HCT116 (cell line): ENCODE measurements around the gene SYNE1. TPM values are rescaled to one million over a fixed set of nuclear protein-coding genes. Genes with fewer than 3 reads are reported as not detected.

Source experiments
- ATAC-seq: fragments of 200-7000 bp; cut with Tn5 transposase; 2 replicates; pipeline ENCODE4 v1.9.1; 2020; ENCODE audit warnings: mild to moderate bottlenecking, moderate library complexity
- BruUV-seq: library from RNA; stranded (reverse); fragments of 400-500 nt; replicated peaks from 2 replicates; lab custom pipeline; 2021; lab: Mats Ljungman, UMichigan
- CTCF ChIA-PET: fragments of 300-600 bp; sonication (Branson Sonifier 250); formaldehyde crosslinking; loops from one replicate; lab custom pipeline; 2021; ENCODE audit warnings: antibody characterized with exemption; lab: Charles Lee
- POLR2A ChIA-PET: fragments of 300-600, 350-600 bp; sonication (Branson Sonifier 250); formaldehyde crosslinking; loops from one replicate; lab custom pipeline; 2021; ENCODE audit warnings: antibody characterized with exemption; lab: Charles Lee
- RAD21 ChIA-PET, 2 experiments: fragments of 300-600 bp; sonication (Branson Sonifier 250); formaldehyde crosslinking; loops; one replicate each; lab custom pipeline; 2023; ENCODE audit warnings: low total read pairs in 2 of 2; ENCODE audit not compliant: uncharacterized antibody in 2 of 2, unreplicated experiment in 2 of 2, low non-redundant PET in 1 of 2; lab: Charles Lee
- DNase-seq: peaks from one replicate; pipeline ENCODE4 v3.0.0-alpha.2; 2010; ENCODE audit warnings: low read depth, low spot score
- H2AFZ ChIP-seq: fragments of 200-600 bp; shearing (Covaris generic), sonication (generic); 2 replicates; pipeline ENCODE4 v1.6.1; 2017; ENCODE audit warnings: low read depth, mixed run types, mixed read lengths, antibody characterized with exemption, low read length; ENCODE audit not compliant: poor library complexity, severe bottlenecking
- H3K27ac ChIP-seq: 2 replicates; pipeline ENCODE4 v1.5.1; 2012; ENCODE audit warnings: low read depth, low read length
- H3K27me3 ChIP-seq: fragments of 200-600 bp; sonication (generic); 2 replicates; pipeline ENCODE4 v1.6.1; 2016; ENCODE audit warnings: mixed run types, low read length, mixed read lengths; ENCODE audit not compliant: insufficient read depth
- H3K36me3 ChIP-seq, 2 experiments: fragments of 200-500 bp in 1 of 2; fragments of 200-600 bp in 1 of 2; sonication (Bioruptor generic) in 1 of 2; sonication (generic) in 1 of 2; 2 replicates each; pipeline versions ENCODE4 v1.5.1 to v1.6.1; 2014 to 2016; ENCODE audit warnings: low read length in 2 of 2, inconsistent platforms in 1 of 2, mixed read lengths in 1 of 2, mixed run types in 1 of 2; ENCODE audit not compliant: insufficient read depth in 2 of 2, control insufficient read depth in 1 of 2
- H3K4me1 ChIP-seq, 2 experiments: fragments of 200-600 bp in 1 of 2; sonication (generic) in 1 of 2; 2 replicates each; pipeline versions ENCODE4 v1.5.1 to v1.6.1; 2012 to 2017; ENCODE audit warnings: low read length in 2 of 2, inconsistent platforms in 1 of 2, mild to moderate bottlenecking in 1 of 2, mixed read lengths in 1 of 2, mixed run types in 1 of 2, moderate library complexity in 1 of 2; ENCODE audit not compliant: insufficient read depth in 2 of 2, control insufficient read depth in 1 of 2
- H3K4me2 ChIP-seq: fragments of 200-600 bp; sonication (generic); 2 replicates; pipeline ENCODE4 v1.6.1; 2017; ENCODE audit warnings: mixed run types, low read length, mixed read lengths
- H3K4me3 ChIP-seq, 2 experiments: fragments of 200-600 bp in 1 of 2; sonication (generic) in 1 of 2; replicated peaks in 1 of 2; 2 replicates each; pipeline ENCODE4 v1.5.1; 2011 to 2016; ENCODE audit warnings: low read length in 2 of 2, control low read depth in 1 of 2, low read depth in 1 of 2, mild to moderate bottlenecking in 1 of 2, mixed read lengths in 1 of 2, mixed run types in 1 of 2
- H3K79me2 ChIP-seq: fragments of 200-600 bp; sonication (generic); 2 replicates; pipeline ENCODE4 v1.6.1; 2017; ENCODE audit warnings: mild to moderate bottlenecking, mixed run types, low read length, moderate library complexity, mixed read lengths; ENCODE audit not compliant: insufficient read depth
- H3K9ac ChIP-seq: fragments of 200-600 bp; sonication (generic); 2 replicates; pipeline ENCODE4 v1.6.1; 2016; ENCODE audit warnings: low read length, mixed read lengths
- H3K9me2 ChIP-seq: fragments of 200-600 bp; sonication (generic), shearing (Covaris generic); 2 replicates; pipeline ENCODE4 v1.6.1; 2017; ENCODE audit warnings: mixed run types, mild to moderate bottlenecking, moderate library complexity; ENCODE audit not compliant: insufficient read depth
- H3K9me3 ChIP-seq, 2 experiments: fragments of 200-500 bp in 1 of 2; fragments of 200-600 bp in 1 of 2; sonication (Bioruptor generic) in 1 of 2; sonication (generic) in 1 of 2; 2 replicates each; pipeline ENCODE4 v1.6.1; 2014 to 2017; ENCODE audit warnings: low read length in 2 of 2, mixed read lengths in 2 of 2, inconsistent platforms in 1 of 2, low read depth in 1 of 2, mild to moderate bottlenecking in 1 of 2, mixed run types in 1 of 2, moderate library complexity in 1 of 2; ENCODE audit not compliant: control insufficient read depth in 1 of 2, insufficient read depth in 1 of 2
- H4K20me1 ChIP-seq: fragments of 200-600 bp; sonication (generic), shearing (Covaris generic); 2 replicates; pipeline ENCODE4 v1.6.1; 2017; ENCODE audit warnings: mixed run types, mild to moderate bottlenecking, moderate library complexity; ENCODE audit not compliant: insufficient read depth
- EGR1 ChIP-seq: IDR thresholded peaks from 2 replicates; pipeline ENCODE4 v1.6.1; 2012; ENCODE audit warnings: low read depth
- EZH2 ChIP-seq: fragments of 200-600 bp; sonication (generic); IDR thresholded peaks from 2 replicates; pipeline ENCODE4 v1.6.1; 2017; ENCODE audit warnings: antibody characterized with exemption, mixed run types
- FOSL1 ChIP-seq: IDR thresholded peaks from 2 replicates; pipeline ENCODE4 v1.6.1; 2012; ENCODE audit warnings: low read depth
- JUND ChIP-seq: IDR thresholded peaks from 2 replicates; pipeline ENCODE4 v1.6.1; 2012
- SIN3A ChIP-seq: IDR thresholded peaks from 2 replicates; pipeline ENCODE4 v1.6.1; 2012; ENCODE audit warnings: low read depth
- SRF ChIP-seq: IDR thresholded peaks from 2 replicates; pipeline ENCODE4 v1.6.1; 2012; ENCODE audit warnings: low read depth
- TCF7L2 ChIP-seq: IDR thresholded peaks from 2 replicates; pipeline ENCODE4 v1.7.0; 2011; ENCODE audit warnings: borderline replicate concordance, inconsistent platforms; ENCODE audit not compliant: insufficient read depth, insufficient read length; ENCODE audit errors: extremely low read depth
- YY1 ChIP-seq: IDR thresholded peaks from 2 replicates; pipeline ENCODE4 v1.6.1; 2011; ENCODE audit warnings: low read length, low read depth, moderate library complexity, mild to moderate bottlenecking; ENCODE audit not compliant: insufficient replicate concordance; ENCODE audit errors: extremely low read depth
- ZNF274 ChIP-seq: fragments of 200-500 bp; sonication (Bioruptor generic); IDR thresholded peaks from 2 replicates; pipeline ENCODE4 v1.6.1; 2014; ENCODE audit warnings: mild to moderate bottlenecking, low read depth, low read length, inconsistent platforms
- intact Hi-C: fragments of 100-400 bp; cut with micrococcal nuclease; formaldehyde crosslinking; loops from 2 replicates; pipeline ENCODE4 v1.10.0; 2022
- total RNA-seq: library from RNA; stranded (reverse); gene quantifications from one replicate; pipeline ENCODE4 v1.2.1, GENCODE V29; 2021; ENCODE audit not compliant: unreplicated experiment
- TF ChIP-seq, protein P1 (sequence below): IDR thresholded peaks from 2 replicates; pipeline ENCODE4 v1.6.1; 2012; ENCODE audit warnings: low read depth

Gene SYNE1
- total RNA-seq, 1 experiment from 2014 or later = 5.4 TPM

DNA sequence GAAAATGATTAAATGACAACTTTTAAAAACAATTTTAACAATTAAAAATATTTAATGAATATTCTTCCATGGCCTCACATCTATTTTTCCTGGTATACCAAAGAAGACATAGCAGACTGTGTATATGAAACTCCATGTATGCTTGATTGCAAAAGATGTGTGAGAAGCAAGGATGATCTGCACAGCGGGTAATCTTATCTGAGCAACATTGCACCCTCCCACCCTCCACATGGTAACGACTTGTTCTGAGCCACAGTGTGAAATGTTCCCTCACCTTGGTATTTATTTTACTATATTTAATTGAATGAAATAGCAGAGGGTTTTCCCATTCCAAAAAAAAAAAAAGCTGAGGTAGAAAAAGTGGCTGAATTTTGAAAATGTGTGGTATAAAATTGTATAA is 204.4 kb downstream of the SYNE1 start:
- Histone ChIP-seq H3K79me2 (no peaks in the 10 kb centered on the region), H2AFZ (no peak overlapping the region), H3K27me3 (no peaks in the 10 kb centered on the region), H3K9me3 (no peaks in the 10 kb centered on the region), H3K4me1 (no peaks in the 10 kb centered on the region), H3K4me2 (no peak overlapping the region), H4K20me1 (no peaks in the 10 kb centered on the region), H3K4me3 (no peak overlapping the region), H3K27ac (no peak overlapping the region), H3K36me3 (no peaks in the 10 kb centered on the region), H3K9me2 (no peaks in the 10 kb centered on the region), H3K9ac (no peak overlapping the region)
- TF ChIP-seq TCF7L2 = no peak
- no peak for TF ChIP-seq YY1
- TF ChIP-seq ZNF274 = no peak
- no peak for TF ChIP-seq SIN3A
- TF ChIP-seq EZH2 = no peak
- TF ChIP-seq JUND = no peak
- TF ChIP-seq, protein P1, sequence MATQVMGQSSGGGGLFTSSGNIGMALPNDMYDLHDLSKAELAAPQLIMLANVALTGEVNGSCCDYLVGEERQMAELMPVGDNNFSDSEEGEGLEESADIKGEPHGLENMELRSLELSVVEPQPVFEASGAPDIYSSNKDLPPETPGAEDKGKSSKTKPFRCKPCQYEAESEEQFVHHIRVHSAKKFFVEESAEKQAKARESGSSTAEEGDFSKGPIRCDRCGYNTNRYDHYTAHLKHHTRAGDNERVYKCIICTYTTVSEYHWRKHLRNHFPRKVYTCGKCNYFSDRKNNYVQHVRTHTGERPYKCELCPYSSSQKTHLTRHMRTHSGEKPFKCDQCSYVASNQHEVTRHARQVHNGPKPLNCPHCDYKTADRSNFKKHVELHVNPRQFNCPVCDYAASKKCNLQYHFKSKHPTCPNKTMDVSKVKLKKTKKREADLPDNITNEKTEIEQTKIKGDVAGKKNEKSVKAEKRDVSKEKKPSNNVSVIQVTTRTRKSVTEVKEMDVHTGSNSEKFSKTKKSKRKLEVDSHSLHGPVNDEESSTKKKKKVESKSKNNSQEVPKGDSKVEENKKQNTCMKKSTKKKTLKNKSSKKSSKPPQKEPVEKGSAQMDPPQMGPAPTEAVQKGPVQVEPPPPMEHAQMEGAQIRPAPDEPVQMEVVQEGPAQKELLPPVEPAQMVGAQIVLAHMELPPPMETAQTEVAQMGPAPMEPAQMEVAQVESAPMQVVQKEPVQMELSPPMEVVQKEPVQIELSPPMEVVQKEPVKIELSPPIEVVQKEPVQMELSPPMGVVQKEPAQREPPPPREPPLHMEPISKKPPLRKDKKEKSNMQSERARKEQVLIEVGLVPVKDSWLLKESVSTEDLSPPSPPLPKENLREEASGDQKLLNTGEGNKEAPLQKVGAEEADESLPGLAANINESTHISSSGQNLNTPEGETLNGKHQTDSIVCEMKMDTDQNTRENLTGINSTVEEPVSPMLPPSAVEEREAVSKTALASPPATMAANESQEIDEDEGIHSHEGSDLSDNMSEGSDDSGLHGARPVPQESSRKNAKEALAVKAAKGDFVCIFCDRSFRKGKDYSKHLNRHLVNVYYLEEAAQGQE = no peak
- no peak for TF ChIP-seq FOSL1
- no peak for TF ChIP-seq EGR1
- TF ChIP-seq SRF = no peak
- CTCF ChIA-PET = no interaction called here
- ATAC-seq (no peak), DNase-seq (no peak)
- no TSS peak for BruUV-seq
- POLR2A ChIA-PET = no interaction called here
- intact Hi-C loops = no loop called here
- RAD21 ChIA-PET = no interaction called here
